NCI-H1436 (cell line): ENCODE measurements around the gene NR2E3.
"Not testable (repeated sequence)": the region's sequence is repeated elsewhere in the genome, so short reads cannot be mapped to it uniquely, and the experiment has no call there.

Experiments
- DNase-seq: peaks from one replicate; lab custom pipeline; 2025; lab: John Stamatoyannopoulos, UW

The NR2E3 gene

DNA sequence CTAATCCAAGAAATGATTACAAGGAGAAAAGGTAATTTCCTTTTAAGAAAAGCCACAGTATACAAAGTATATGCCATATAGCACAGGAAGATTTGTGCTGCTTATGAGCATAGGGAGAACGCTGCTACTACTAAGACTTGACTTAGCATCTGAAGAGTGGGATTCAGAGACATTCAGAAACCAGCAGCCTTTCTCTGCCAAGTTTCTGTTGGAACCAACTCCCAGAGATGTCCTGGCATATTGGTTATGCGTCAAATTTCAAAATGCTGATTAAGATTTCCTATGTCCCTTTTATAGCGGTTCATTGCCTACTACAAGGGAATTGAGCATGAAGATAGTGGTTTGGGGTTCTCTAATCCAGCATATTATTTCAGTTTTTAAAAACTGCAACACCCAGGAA lies 4.9 kb downstream of the NR2E3 start:
- DNase-seq: no peak

DNA sequence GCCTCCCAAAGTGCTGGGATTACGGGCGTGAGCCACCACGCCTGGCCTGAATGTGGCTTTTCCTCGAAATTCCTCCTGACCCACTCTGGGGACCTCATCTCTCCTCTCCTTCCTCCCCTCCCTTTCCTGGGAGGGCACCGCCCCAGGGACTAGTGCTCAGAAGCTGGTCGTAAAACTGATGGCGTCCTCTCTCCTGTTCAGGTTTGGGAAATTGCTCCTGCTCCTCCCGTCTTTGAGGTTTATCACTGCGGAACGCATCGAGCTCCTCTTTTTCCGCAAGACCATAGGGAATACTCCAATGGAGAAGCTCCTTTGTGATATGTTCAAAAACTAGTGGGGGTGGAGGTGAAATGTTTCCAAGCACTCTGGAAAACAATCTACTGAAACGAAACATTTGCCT lies 7.0 kb downstream of the NR2E3 start:
- DNase-seq: no peak

DNA sequence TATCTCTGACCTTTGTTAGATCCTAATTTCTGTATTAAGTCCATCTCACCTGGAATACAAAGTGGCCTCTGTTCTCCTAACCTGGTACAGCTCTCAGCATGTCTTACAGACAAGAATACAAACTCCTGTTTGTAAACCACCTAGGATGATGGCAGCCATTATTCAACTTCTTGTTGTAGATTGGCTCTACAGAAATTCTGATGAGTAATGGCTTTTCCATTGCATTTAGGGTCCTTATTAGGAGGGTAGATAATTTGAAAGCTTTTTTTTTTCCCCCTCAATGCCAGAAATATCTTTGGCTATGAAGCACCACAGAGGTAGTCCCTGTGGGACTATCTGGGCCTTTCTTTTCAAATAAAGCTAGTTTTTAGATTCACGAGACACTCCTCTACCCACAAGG lies 9.8 kb downstream of the NR2E3 start:
- DNase-seq: no peak

DNA sequence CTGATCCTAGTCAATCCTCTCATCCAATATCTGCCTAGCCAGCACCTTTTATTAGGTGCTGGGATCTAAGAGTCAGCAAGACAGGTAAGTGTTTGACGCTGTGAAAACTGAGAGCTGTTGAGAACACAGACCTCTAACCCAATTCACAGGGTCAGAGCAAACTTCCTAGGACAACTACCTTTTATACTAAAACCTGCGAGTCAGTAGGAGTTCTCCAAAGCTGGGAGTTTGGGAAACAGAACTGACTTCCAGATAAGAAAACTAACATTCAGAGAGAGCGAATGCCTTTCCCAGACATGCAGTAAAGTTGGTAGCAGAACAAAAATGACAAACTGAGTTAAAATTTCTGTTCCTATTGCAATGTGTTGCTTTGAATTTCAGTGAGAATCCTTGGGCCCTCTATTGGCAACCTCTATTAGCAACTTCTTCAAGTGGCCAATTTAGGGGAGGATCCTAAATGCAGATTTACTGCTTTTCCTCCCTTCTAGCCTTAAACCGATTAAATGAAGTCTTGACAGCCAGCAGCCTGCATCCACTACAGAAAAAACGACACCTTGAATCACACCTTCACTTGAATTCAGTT lies 11.3 kb downstream of the NR2E3 start:
- no peak for DNase-seq

DNA sequence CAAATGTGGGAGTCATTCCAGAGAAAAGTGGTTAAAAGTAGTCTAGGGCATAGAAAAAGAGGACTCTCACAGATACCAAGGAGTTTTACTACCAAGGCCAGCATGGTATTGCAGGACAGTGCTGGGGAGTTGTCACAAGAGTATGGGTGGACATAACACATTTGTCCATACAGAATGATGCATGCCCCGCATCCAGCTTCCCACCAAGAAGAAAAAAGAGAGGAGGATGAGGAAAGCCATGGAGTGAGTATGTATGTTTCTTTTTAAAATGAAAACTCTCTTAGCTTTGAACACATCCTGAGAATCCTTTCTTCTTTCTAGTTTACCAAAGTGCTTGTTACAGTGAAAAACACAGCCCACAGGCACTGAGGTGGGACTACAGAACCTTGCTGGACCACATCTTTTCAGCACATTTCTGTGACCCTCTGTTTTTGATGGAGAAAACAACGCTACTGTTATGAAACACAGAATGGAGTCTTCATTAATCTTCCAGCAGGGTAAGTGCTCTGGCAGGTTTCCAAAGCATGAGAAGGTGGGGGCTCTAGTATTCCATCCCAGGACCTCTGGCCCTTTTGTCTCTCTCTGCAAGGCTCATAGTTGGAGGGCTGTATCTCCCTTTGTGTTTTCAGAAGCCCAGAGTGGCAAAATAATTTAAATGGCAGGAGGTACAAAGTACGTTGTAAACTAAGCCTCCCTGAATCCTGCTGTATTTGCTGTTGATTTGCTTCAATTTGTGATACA lies 12.7 kb downstream of the NR2E3 start:
- no peak for DNase-seq

DNA sequence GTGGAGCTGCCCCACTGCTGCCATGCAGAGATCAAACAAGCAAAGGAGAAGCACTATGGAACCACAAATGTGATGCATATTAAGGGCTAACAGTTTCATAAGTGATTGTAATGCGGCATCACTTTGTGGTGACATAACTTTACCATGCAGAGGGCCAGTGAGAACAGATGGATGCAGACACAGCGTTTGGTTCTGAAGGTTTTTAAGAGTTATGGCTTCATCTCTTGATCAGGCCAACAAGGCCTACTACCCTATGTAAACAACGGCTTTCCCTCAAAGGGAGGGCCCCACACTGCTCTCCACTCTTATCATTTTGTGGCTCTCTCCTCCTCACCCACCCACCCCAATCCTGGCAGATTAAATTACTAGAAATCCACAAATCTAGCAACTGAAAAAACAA lies 13.4 kb downstream of the NR2E3 start:
- no peak for DNase-seq

DNA sequence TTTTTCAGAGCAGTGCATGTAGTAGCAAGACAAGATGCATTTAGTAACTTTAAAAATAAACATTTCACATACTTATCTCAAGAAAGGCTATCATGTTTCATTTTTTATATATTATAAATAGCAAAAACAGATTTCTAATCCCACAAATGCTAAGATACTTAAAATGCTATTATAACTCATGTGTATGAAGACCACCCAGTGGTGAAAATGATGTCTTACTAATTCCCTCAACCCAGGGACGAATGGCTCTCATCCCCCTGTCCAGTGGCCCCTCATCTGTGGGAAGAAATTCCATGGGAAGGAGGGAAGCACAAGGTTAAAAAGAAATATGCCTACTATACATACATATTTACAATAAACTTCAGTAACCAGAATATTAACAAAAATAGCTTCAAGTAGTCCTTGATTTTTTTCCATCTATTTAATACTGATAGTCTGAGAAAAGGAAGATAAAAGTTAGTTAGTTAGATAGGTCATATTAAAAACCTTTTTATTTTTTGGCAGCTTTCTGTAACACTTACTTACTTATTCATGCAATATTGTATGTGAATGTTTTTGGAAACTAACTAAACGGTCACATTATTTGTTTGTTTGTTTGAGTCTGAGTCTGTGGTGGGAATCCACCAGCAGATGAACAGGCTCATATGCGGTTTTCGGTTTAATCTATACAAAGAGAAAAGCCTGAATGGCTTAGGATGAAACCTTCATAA lies 14.8 kb downstream of the NR2E3 start:
- no peak for DNase-seq

DNA sequence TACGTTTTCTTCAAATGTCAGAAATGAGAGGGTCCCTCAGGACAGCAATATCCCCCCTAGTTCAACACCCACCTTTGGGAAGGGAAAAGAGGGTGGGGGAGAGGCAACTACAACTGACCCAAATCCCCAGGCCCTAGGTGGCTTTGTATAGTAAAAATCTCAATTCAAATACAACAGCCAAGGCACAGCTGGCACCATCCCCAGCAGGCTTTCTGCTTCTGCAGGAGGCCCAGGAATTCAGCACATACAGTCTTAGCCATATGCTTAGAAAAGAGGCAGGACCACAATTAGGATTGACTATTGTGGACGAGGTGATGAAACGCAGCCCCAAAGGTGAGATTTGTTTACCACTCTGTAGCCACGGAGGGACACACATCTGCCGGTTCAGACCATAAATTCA lies 15.8 kb downstream of the NR2E3 start:
- no peak for DNase-seq

DNA sequence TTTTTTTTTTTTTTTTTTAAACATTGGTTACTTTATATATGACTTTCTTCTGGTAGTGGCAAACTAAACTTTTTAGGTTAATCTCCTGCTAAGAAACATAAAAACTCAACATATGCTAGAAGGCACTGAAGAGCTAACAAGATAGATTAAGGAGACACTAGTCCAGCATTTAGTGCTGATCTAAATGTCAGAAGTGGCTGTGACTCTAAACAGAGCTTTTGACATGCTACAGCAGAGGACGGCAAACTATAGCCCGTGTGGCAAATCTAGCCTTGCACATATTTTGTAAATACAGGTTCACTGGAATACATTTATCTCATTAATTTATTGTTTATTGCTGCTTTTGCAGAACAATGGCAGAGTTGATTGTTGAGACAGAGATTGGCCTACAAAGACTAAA lies 20.6 kb downstream of the NR2E3 start:
- DNase-seq: no peak

DNA sequence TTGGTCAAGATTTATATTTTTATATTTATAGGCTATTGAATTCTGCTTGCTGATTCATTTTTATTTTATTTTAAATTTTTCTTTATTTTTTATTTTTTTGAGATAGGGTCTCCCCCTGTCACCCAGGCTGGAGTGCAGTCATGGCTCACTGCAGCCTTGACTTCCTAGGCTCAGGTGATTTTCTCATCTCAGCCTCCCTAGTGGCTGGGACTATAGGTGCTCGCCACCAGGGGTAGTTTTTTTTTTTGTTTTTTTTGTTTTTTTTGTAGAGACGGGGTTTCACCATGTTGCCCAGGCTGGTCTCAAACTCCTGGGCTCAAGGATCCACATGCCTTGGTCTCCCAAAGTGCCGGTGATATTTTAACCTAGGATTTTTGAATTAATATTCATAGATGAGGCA lies 31.2 kb downstream of the NR2E3 start:
- DNase-seq: no peak

DNA sequence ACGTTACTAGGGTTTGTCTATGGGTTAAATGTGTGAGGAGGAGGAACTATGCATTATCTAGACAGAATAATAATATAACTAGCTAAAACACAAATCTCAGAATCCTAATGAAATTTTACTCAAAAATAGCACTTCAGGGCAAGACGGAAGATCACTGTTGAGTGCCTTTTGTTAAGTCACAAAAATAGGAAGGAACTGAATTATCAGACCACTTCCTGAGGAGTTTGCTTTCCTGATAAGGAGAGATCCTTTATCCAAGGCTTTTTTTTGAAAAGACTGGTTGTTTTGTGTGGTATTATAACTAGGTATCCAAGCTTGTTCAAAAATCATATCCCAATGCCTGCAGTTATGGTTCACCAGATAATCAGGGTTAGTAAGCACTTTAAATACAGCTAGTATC lies 34.6 kb downstream of the NR2E3 start:
- DNase-seq: no peak

DNA sequence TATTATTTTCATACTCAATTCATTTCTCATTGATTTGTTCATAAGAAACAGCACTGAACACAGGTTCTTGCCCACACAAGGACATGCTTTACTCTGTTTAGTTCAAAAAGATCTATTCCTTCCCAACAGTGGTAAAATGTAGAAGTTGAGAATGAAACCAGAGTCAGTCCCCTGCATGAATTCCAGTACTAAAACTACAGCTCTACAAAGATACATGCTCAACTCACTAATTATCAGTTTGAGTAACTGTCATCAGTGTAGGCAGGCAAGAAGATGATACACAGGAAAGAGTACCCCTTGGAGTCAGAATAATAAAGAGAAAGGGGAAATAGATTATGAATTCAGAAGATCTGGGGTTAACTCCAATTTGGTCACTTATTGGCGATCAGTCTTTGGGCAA lies 43.2 kb downstream of the NR2E3 start:
- DNase-seq: no peak

DNA sequence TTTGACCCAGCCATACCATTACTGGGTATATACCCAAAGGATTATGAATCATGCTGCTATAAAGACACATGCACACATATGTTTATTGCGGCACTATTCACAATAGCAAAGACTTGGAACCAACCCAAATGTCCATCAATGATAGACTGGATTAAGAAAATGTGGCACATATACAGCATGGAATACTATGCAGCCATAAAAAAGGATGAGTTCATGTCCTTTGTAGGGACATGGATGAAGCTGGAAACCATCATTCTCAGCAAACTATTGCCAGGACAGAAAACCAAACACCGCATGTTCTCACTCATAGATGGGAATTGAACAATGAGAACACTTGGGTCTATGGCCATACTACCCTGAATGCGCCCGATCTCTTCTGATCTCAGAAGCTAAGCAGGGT lies 47.9 kb downstream of the NR2E3 start:
- DNase-seq: not testable (repeated sequence)
